Neural progenitor cell (in vitro differentiated cells): ENCODE results near the gene B3GAT1. TPM values are rescaled to one million over a fixed set of nuclear protein-coding genes. Genes with fewer than 3 reads are reported as not detected.
A peak's percentile ranks its signal among the peaks of the same experiment; 100 is the strongest.

Source experiments
- DNase-seq: peaks from one replicate; pipeline ENCODE4 v3.0.0-alpha.2; 2016; ENCODE audit warnings: low spot score
- H2AFZ ChIP-seq: fragments of 200-600 bp; sonication (generic); replicated peaks from 2 replicates; pipeline ENCODE4 v1.6.1; 2016; ENCODE audit warnings: antibody characterized with exemption
- H3F3A ChIP-seq: fragments of 200-600 bp; sonication (generic); 2 replicates; pipeline ENCODE4 v1.6.1; 2016; ENCODE audit warnings: antibody characterized with exemption, low read depth
- H3K27ac ChIP-seq: fragments of 200-600 bp; sonication (generic); 2 replicates; pipeline ENCODE4 v1.5.1; 2016; ENCODE audit warnings: mild to moderate bottlenecking
- H3K27me3 ChIP-seq: fragments of 200-600 bp; sonication (generic); 2 replicates; pipeline ENCODE4 v1.6.1; 2016; ENCODE audit warnings: mild to moderate bottlenecking, moderate library complexity
- H3K36me3 ChIP-seq: fragments of 200-600 bp; sonication (generic); 2 replicates; pipeline ENCODE4 v1.5.1; 2016
- H3K4me1 ChIP-seq: fragments of 200-600 bp; sonication (generic); 2 replicates; pipeline ENCODE4 v1.6.1; 2016; ENCODE audit warnings: mixed run types
- H3K4me2 ChIP-seq: fragments of 200-600 bp; sonication (generic); 2 replicates; pipeline ENCODE4 v1.6.1; 2016
- H3K4me3 ChIP-seq: fragments of 200-600 bp; sonication (generic); 2 replicates; pipeline ENCODE4 v1.5.1; 2016
- H3K79me2 ChIP-seq: fragments of 200-600 bp; sonication (generic); 2 replicates; pipeline ENCODE4 v1.6.1; 2016; ENCODE audit warnings: low read depth
- H3K9ac ChIP-seq: fragments of 200-600 bp; sonication (generic); 2 replicates; pipeline ENCODE4 v1.6.1; 2016
- H3K9me3 ChIP-seq: fragments of 200-600 bp; sonication (generic); 2 replicates; pipeline ENCODE4 v1.5.1; 2016; ENCODE audit warnings: low read depth
- H4K20me1 ChIP-seq: fragments of 200-600 bp; sonication (generic); 2 replicates; pipeline ENCODE4 v1.6.1; 2016; ENCODE audit warnings: low read depth
- H3K27ac Mint-ChIP-seq: 3 replicates; pipeline ENCODE4 v1.8.0; 2021; ENCODE audit warnings: mixed read lengths
- H3K27me3 Mint-ChIP-seq: 2 replicates; pipeline ENCODE4 v1.8.0; 2022; ENCODE audit warnings: low read depth, mild to moderate bottlenecking, inconsistent platforms, moderate library complexity, mixed read lengths; ENCODE audit not compliant: insufficient read depth
- H3K36me3 Mint-ChIP-seq: 3 replicates; pipeline ENCODE4 v1.8.0; 2021; ENCODE audit warnings: mixed read lengths
- H3K4me1 Mint-ChIP-seq: 3 replicates; pipeline ENCODE4 v1.8.0; 2021; ENCODE audit warnings: mixed read lengths
- H3K4me3 Mint-ChIP-seq: 3 replicates; pipeline ENCODE4 v1.8.0; 2021; ENCODE audit warnings: mild to moderate bottlenecking, moderate library complexity, mixed read lengths
- H3K9me3 Mint-ChIP-seq: 3 replicates; pipeline ENCODE4 v1.8.0; 2020; ENCODE audit warnings: mixed read lengths
- EZH2 ChIP-seq: fragments of 200-600 bp; sonication (generic); IDR thresholded peaks from 2 replicates; pipeline ENCODE4 v1.6.1; 2017; ENCODE audit warnings: antibody characterized with exemption, mild to moderate bottlenecking, moderate library complexity
- EZH2phosphoT487 ChIP-seq: fragments of 200-600 bp; sonication (generic); IDR thresholded peaks from 2 replicates; pipeline ENCODE4 v1.6.1; 2017; ENCODE audit warnings: antibody characterized with exemption
- total RNA-seq: library from RNA; depleted of rRNA; stranded (reverse); fragments of >200 nt; gene quantifications from 2 replicates; pipeline ENCODE4 v1.2.3, GENCODE V29; 2015; ENCODE audit warnings: low replicate concordance
- TF ChIP-seq, protein P1 (sequence below): fragments of 200-600 bp; sonication (generic); IDR thresholded peaks from 2 replicates; pipeline ENCODE4 v1.5.1; 2017; ENCODE audit warnings: antibody characterized with exemption, mild to moderate bottlenecking

The B3GAT1 gene
- total RNA-seq, 1 donor from 2014 or later, result 11.0 TPM

DNA sequence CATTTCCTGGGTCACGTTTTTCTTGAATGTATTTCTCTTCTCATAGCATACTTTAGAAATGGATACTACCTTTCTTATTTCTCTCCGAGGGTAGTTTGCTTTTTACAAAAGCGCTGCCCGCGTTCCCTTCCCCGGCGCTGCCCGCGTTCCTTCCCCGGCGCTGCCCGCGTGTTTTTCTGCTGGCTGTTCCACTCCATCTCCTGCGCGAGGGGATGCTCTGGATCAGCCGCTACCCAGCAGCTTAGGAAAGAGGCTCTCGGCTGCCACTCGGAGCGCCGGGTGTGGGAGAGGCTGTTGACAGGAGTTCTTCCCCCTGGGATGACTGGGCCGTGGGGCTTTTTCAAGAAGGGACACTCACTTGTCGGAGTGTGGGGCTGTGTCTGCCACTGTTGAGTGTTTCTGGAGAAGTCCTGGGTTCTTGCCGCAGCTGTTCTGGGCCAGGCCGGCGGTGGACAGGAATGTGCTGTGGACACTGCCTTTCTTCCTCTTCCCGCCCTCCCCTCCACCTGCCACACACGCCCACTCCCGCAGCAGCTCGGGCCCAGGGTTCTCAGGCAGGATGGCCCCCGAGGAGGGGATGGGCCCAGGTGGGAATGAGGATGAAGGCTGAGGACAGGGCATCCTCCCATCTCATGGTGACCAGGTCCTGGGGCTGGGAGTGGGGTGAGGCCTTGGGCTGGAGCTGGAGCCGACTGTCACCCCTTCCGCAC lies 49.7 kb downstream of the B3GAT1 start:
- Histone ChIP-seq H3K27ac (no peak overlapping the region), H4K20me1 (no peaks in the 10 kb centered on the region), H3K27me3 (peaks cover 4% of the 10 kb centered on the region), H3K9me3 (no peaks in the 10 kb centered on the region), H3K9ac (no peak overlapping the region), H3K4me2 (no peak overlapping the region), H3K79me2 (no peaks in the 10 kb centered on the region), H3F3A (no peaks in the 10 kb centered on the region), H3K4me1 (no peaks in the 10 kb centered on the region), H3K36me3 (no peaks in the 10 kb centered on the region), H3K4me3 (no peak overlapping the region), H2AFZ (no peak overlapping the region)
- no peak overlapping the region for H3K4me3 Mint-ChIP-seq
- H3K4me1 Mint-ChIP-seq, result peaks cover 15% of the 10 kb centered on the region
- DNase-seq, result no peak
- H3K9me3 Mint-ChIP-seq, result no peaks in the 10 kb centered on the region
- H3K27me3 Mint-ChIP-seq, result peaks cover 6% of the 10 kb centered on the region
- H3K36me3 Mint-ChIP-seq, result peaks cover 3% of the 10 kb centered on the region
- TF ChIP-seq, protein P1, sequence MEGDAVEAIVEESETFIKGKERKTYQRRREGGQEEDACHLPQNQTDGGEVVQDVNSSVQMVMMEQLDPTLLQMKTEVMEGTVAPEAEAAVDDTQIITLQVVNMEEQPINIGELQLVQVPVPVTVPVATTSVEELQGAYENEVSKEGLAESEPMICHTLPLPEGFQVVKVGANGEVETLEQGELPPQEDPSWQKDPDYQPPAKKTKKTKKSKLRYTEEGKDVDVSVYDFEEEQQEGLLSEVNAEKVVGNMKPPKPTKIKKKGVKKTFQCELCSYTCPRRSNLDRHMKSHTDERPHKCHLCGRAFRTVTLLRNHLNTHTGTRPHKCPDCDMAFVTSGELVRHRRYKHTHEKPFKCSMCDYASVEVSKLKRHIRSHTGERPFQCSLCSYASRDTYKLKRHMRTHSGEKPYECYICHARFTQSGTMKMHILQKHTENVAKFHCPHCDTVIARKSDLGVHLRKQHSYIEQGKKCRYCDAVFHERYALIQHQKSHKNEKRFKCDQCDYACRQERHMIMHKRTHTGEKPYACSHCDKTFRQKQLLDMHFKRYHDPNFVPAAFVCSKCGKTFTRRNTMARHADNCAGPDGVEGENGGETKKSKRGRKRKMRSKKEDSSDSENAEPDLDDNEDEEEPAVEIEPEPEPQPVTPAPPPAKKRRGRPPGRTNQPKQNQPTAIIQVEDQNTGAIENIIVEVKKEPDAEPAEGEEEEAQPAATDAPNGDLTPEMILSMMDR, result no peak
- TF ChIP-seq EZH2phosphoT487, result no peak
- no peak for TF ChIP-seq EZH2
- H3K27ac Mint-ChIP-seq, result no peak overlapping the region

DNA sequence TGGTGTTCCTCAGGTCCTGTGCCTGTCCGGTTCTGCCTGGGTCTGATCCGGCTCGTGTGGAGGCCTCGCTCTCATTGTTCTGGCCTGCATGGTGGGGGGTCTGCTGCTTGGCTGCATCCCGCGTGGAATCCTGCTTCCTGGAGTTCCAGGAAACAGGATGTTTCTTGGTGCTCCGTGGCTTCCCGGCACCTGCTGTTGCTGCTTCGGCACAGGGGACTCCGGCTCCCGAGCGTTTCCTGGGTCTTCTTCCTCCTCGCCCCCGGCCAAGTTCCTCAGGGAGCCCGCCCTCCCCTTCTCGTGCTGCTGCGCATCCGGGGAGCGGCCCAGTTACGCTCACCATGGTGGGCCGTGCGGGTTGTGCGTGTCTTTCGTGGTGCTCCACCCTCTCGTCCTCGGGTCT lies 50.4 kb downstream of the B3GAT1 start:
- H4K20me1 ChIP-seq, result no peaks in the 10 kb centered on the region
- Mint-ChIP-seq H3K4me3 (no peak overlapping the region), H3K27ac (no peak overlapping the region), H3K4me1 (peaks cover 15% of the 10 kb centered on the region), H3K36me3 (peaks cover 3% of the 10 kb centered on the region), H3K9me3 (no peaks in the 10 kb centered on the region), H3K27me3 (peaks cover 6% of the 10 kb centered on the region)
- H3K4me2 ChIP-seq, result no peak overlapping the region
- no peak for TF ChIP-seq EZH2
- no peak for TF ChIP-seq EZH2phosphoT487
- TF ChIP-seq, protein P1, result no peak
- H3K79me2 ChIP-seq, result no peaks in the 10 kb centered on the region
- H2AFZ ChIP-seq, result no peak overlapping the region
- H3K27me3 ChIP-seq, result peaks cover 4% of the 10 kb centered on the region
- no peaks in the 10 kb centered on the region for H3K9me3 ChIP-seq
- no peak overlapping the region for H3K4me3 ChIP-seq
- H3F3A ChIP-seq, result no peaks in the 10 kb centered on the region
- no peak overlapping the region for H3K27ac ChIP-seq
- H3K4me1 ChIP-seq, result no peaks in the 10 kb centered on the region
- H3K9ac ChIP-seq, result no peak overlapping the region
- no peaks in the 10 kb centered on the region for H3K36me3 ChIP-seq
- DNase-seq, result no peak

DNA sequence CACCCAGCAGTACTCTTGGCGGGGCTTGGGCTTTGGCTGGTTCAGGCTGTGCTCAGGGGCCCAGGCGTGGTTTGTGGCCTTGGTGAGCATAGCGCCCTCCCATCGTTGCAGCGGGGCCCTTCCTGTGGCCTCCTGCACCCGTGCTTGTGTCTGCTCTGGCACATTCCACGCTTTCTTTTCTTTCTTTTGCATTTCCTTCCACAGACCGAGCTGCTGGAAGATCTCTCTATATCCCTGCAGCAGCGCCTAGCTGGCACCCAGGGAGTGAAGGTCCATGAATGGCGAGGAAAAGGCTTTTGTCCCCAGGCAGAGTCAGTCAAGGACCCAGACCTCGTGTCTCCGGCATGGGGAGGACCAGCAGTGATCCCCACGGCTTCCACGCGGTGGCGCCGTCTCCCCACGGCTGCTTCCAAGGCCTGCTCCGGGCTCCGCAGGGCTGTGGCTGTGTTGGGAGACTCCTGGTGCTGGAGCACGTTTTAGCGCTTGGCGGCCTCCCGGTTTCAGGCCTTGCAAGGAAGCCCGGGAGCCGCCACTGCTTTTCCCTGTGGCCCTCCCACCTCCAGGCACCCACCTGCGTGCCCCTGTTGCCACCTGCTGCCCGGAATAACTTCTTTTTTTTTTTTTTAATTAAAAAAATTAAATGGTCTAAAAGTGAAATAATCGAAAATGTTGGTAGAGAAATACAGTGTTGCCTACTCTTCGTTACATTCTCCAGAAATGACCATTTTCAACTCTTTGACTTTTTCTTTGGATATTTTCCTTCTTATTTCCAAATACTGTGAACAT lies 51.8 kb downstream of the B3GAT1 start:
- no peaks in the 10 kb centered on the region for H3K9me3 ChIP-seq
- Mint-ChIP-seq H3K36me3 (peaks cover 3% of the 10 kb centered on the region), H3K9me3 (no peaks in the 10 kb centered on the region), H3K27me3 (peaks cover 6% of the 10 kb centered on the region), H3K4me1 (peaks cover 15% of the 10 kb centered on the region), H3K4me3 (no peak overlapping the region), H3K27ac (peak overlapping the region; percentile 50)
- H3K27me3 ChIP-seq, result peaks cover 4% of the 10 kb centered on the region
- H4K20me1 ChIP-seq, result no peaks in the 10 kb centered on the region
- no peaks in the 10 kb centered on the region for H3K79me2 ChIP-seq
- no peaks in the 10 kb centered on the region for H3F3A ChIP-seq
- H3K4me1 ChIP-seq, result no peaks in the 10 kb centered on the region
- H3K4me3 ChIP-seq, result no peak overlapping the region
- H3K36me3 ChIP-seq, result no peaks in the 10 kb centered on the region
- no peak overlapping the region for H3K9ac ChIP-seq
- peak; percentile 91 for DNase-seq
- TF ChIP-seq EZH2 (no peak), EZH2phosphoT487 (no peak)
- TF ChIP-seq, protein P1, result peak; percentile 86
- H3K4me2 ChIP-seq, result no peak overlapping the region
- H3K27ac ChIP-seq, result no peak overlapping the region
- peak overlapping the region; percentile 56 for H2AFZ ChIP-seq
